Hypothalamus (tissue), 51 donors: ENCODE measurements around the gene SLC9C1.

Source experiments
- DNase-seq, 51 donors: peaks; one replicate each; lab custom pipeline; 2025; lab: John Stamatoyannopoulos, UW

SLC9C1 gene

GRCh38 chr3:112293368-112294321 lies at the start of gene SLC9C1:
SLC9C1 (minus strand) TSS chr3:112294216; CDS start chr3:112286791, 7,425 bp downstream.
- peak in 27 of 51 donors; percentile 7 to 85 (median 37) for DNase-seq

- DNase-seq = no peak
Observed at GRCh38 chr3:112341386-112341785, 47.4 kb upstream of the SLC9C1 start.

GRCh38 chr3:112339609-112340008 lies 45.6 kb upstream of the SLC9C1 start:
- DNase-seq = no peak

GRCh38 chr3:112339134-112339533 lies 45.1 kb upstream of the SLC9C1 start:
- no peak for DNase-seq

- no peak for DNase-seq
Observed at GRCh38 chr3:112338727-112339056, 44.7 kb upstream of the SLC9C1 start.

- DNase-seq = no peak
Observed at GRCh38 chr3:112338021-112338726, 44.2 kb upstream of the SLC9C1 start.

- DNase-seq = no peak
Observed at GRCh38 chr3:112335434-112335781, 41.4 kb upstream of the SLC9C1 start.

- DNase-seq = peak in 1 of 51 donors; percentile 42
Observed at GRCh38 chr3:112334691-112335433, 40.8 kb upstream of the SLC9C1 start.

- DNase-seq = peak in 38 of 51 donors; percentile 9 to 90 (median 52)
Observed at GRCh38 chr3:112333381-112334317, 39.6 kb upstream of the SLC9C1 start.

GRCh38 chr3:112333002-112333380 lies 39.0 kb upstream of the SLC9C1 start, which contains the start of gene CD200:
CD200 (plus strand) TSS chr3:112333156; CDS start chr3:112333213, 57 bp downstream.
- peak in 46 of 51 donors; percentile 14 to 90 (median 62) for DNase-seq

- no peak for DNase-seq
Observed at GRCh38 chr3:112331851-112332250, 37.8 kb upstream of the SLC9C1 start.

GRCh38 chr3:112327371-112327951 lies 33.4 kb upstream of the SLC9C1 start:
- peak in 4 of 51 donors; percentile 9 to 59 (median 26) for DNase-seq

GRCh38 chr3:112321867-112322652 lies 28.0 kb upstream of the SLC9C1 start:
- no peak for DNase-seq

- no peak for DNase-seq
Observed at GRCh38 chr3:112320691-112321090, 26.7 kb upstream of the SLC9C1 start.

GRCh38 chr3:112319516-112320276 lies 25.7 kb upstream of the SLC9C1 start:
- no peak for DNase-seq

GRCh38 chr3:112315791-112316190 lies 21.8 kb upstream of the SLC9C1 start:
- no peak for DNase-seq

GRCh38 chr3:112314649-112315048 lies 20.6 kb upstream of the SLC9C1 start:
- DNase-seq = no peak
